K562 (cell line): ENCODE data around the gene ENDOD1. TPM values are rescaled to one million over a fixed set of nuclear protein-coding genes. Genes with fewer than 3 reads are reported as not detected.

ENCODE experiments used
- ATAC-seq: fragments of 200-7000 bp; cut with Tn5 transposase; 3 replicates; pipeline ENCODE4 v1.9.1; 2020; ENCODE audit warnings: moderate library complexity
- BruUV-seq: library from RNA; stranded (reverse); fragments of 400-500 nt; replicated peaks from 2 replicates; lab custom pipeline; 2021; lab: Mats Ljungman, UMichigan
- CTCF ChIA-PET: fragments of 300-600 bp; formaldehyde crosslinking; extraction: SDS; loops from one replicate; lab custom pipeline; 2021; ENCODE audit warnings: low intra/inter-chr PET ratio; lab: Yijun Ruan, JAX
- POLR2A ChIA-PET: fragments of 300-600, 350-650 bp; sonication (Branson Sonifier 250); formaldehyde crosslinking; extraction: SDS; loops from one replicate; lab custom pipeline; 2021; ENCODE audit warnings: antibody characterized with exemption, inconsistent platforms; lab: Yijun Ruan, JAX
- DNase-seq, 4 experiments: peaks; one replicate each; pipeline versions ENCODE4 v3.0.0 to v3.0.0-alpha.2; 2011 to 2018; ENCODE audit warnings: low spot score in 3 of 4, mixed read lengths in 3 of 4; ENCODE audit errors: extremely low read depth in 1 of 4
- FAIRE-seq: peaks from 2 replicates; lab custom pipeline; 2011; peaks lifted over from hg19 to GRCh38; lab: Jason Lieb, UNC
- H2AFZ ChIP-seq: 2 replicates; pipeline ENCODE4 v1.6.0; 2011; ENCODE audit warnings: low read depth, low read length, control low read depth, inconsistent platforms
- H3K27ac ChIP-seq: fragments of 200-600 bp; 3 replicates; pipeline ENCODE4 v1.8.0; 2011; ENCODE audit warnings: low read depth, mild to moderate bottlenecking, control low read depth, inconsistent platforms, low read length, moderate library complexity, mixed read lengths; ENCODE audit errors: extremely low read depth
- H3K27me3 ChIP-seq, 2 experiments: fragments of 300-600 bp in 1 of 2; 2 replicates in 1 of 2; 3 replicates in 1 of 2; pipeline versions ENCODE4 v1.6.0 to v1.8.0; 2011; ENCODE audit warnings: inconsistent platforms in 2 of 2, low read length in 2 of 2, mild to moderate bottlenecking in 1 of 2, mixed read lengths in 1 of 2, moderate library complexity in 1 of 2; ENCODE audit not compliant: control insufficient read depth in 2 of 2, insufficient read depth in 2 of 2
- H3K36me3 ChIP-seq: fragments of 300-600 bp; 3 replicates; pipeline ENCODE4 v1.8.0; 2011; ENCODE audit warnings: mild to moderate bottlenecking, low read length, inconsistent platforms; ENCODE audit not compliant: control insufficient read depth, insufficient read depth
- H3K4me1 ChIP-seq, 2 experiments: fragments of 200-600 bp in 1 of 2; replicated peaks in 1 of 2; 2 replicates in 1 of 2; 3 replicates in 1 of 2; pipeline versions ENCODE4 v1.5.1 to v1.8.0; 2011; ENCODE audit warnings: inconsistent platforms in 2 of 2, low read length in 2 of 2, mild to moderate bottlenecking in 1 of 2, mixed read lengths in 1 of 2, moderate library complexity in 1 of 2; ENCODE audit not compliant: control insufficient read depth in 2 of 2, insufficient read depth in 2 of 2
- H3K4me2 ChIP-seq: 2 replicates; pipeline ENCODE4 v1.6.1; 2011; ENCODE audit warnings: low read length, control low read depth, inconsistent platforms, mixed read lengths; ENCODE audit not compliant: insufficient read depth
- H3K4me3 ChIP-seq: fragments of 200-600 bp; sonication (generic), shearing (Covaris generic); 2 replicates; pipeline ENCODE4 v1.5.1; 2016; ENCODE audit warnings: control low read depth, inconsistent platforms
- H3K79me2 ChIP-seq: fragments of 200-600 bp; 3 replicates; pipeline ENCODE4 v1.8.0; 2011; ENCODE audit warnings: low read length, inconsistent platforms; ENCODE audit not compliant: control insufficient read depth, insufficient read depth
- H3K9ac ChIP-seq, 2 experiments: 2 replicates each; pipeline versions ENCODE4 v1.6.0 to v1.6.1; 2011; ENCODE audit warnings: low read depth in 2 of 2, low read length in 2 of 2, control low read depth in 1 of 2, inconsistent platforms in 1 of 2, mild to moderate bottlenecking in 1 of 2, mixed read lengths in 1 of 2; ENCODE audit not compliant: insufficient read depth in 1 of 2
- H3K9me1 ChIP-seq: one replicate; pipeline ENCODE4 v1.6.0; 2011; ENCODE audit warnings: inconsistent platforms, mild to moderate bottlenecking, low read length, moderate library complexity; ENCODE audit not compliant: control insufficient read depth, insufficient read depth
- H3K9me3 ChIP-seq: replicated peaks from 2 replicates; pipeline ENCODE4 v1.5.1; 2011; ENCODE audit warnings: low read depth, low read length, inconsistent platforms; ENCODE audit not compliant: control insufficient read depth, insufficient read depth
- H4K20me1 ChIP-seq: replicated peaks from 2 replicates; pipeline ENCODE4 v1.6.1; 2011; ENCODE audit warnings: low read length, inconsistent platforms, mixed read lengths; ENCODE audit not compliant: control insufficient read depth, insufficient read depth
- ARNT ChIP-seq, 2 experiments: fragments of 450-650 bp; IDR thresholded peaks; 2 replicates each; pipeline ENCODE4 v1.6.1; 2016; ENCODE audit warnings: mild to moderate bottlenecking in 1 of 2
- ATF1 ChIP-seq, 2 experiments: fragments of 450-650 bp in 1 of 2; IDR thresholded peaks; 2 replicates each; pipeline ENCODE4 v1.6.1; 2016; ENCODE audit warnings: missing compliant biosample characterization in 1 of 2, missing genetic modification characterization in 1 of 2
- ATF3 ChIP-seq, 2 experiments: fragments of 450-650 bp in 1 of 2; sonication (generic) in 1 of 2; formaldehyde crosslinking in 1 of 2; IDR thresholded peaks in 1 of 2; conservative IDR thresholded peaks in 1 of 2; 2 replicates each; pipeline versions ENCODE4 v1.6.1 to v1.8.1; 2016 to 2023; ENCODE audit warnings: mild to moderate bottlenecking in 2 of 2, moderate library complexity in 2 of 2, inconsistent platforms in 1 of 2, missing genetic modification reagents in 1 of 2
- BRD4 ChIP-seq: fragments of 200-600 bp; sonication (generic); IDR thresholded peaks from 2 replicates; pipeline ENCODE4 v1.6.1; 2017; ENCODE audit warnings: inconsistent platforms
- CREB3L1 ChIP-seq: fragments of 450-650 bp; IDR thresholded peaks from 2 replicates; pipeline ENCODE4 v1.6.1; 2014; ENCODE audit warnings: low read depth, mild to moderate bottlenecking, moderate library complexity, borderline replicate concordance
- E2F6 ChIP-seq, 2 experiments: IDR thresholded peaks; 2 replicates each; pipeline ENCODE4 v1.6.1; 2011; ENCODE audit warnings: borderline replicate concordance in 1 of 2, control low read depth in 1 of 2, low read depth in 1 of 2, low read length in 1 of 2, mild to moderate bottlenecking in 1 of 2, mixed read lengths in 1 of 2, moderate library complexity in 1 of 2; ENCODE audit not compliant: insufficient read depth in 1 of 2, insufficient read length in 1 of 2, poor library complexity in 1 of 2, severe bottlenecking in 1 of 2; ENCODE audit errors: extremely low read depth in 1 of 2
- FOS ChIP-seq: IDR thresholded peaks from 3 replicates; pipeline ENCODE4 v1.6.1; 2011; ENCODE audit not compliant: insufficient read length; ENCODE audit errors: extremely low read depth
- JUN ChIP-seq, 2 experiments: sonication (generic) in 1 of 2; formaldehyde crosslinking in 1 of 2; IDR thresholded peaks; 2 replicates each; pipeline versions ENCODE4 v1.6.1 to v1.8.0; 2012 to 2022; ENCODE audit warnings: borderline replicate concordance in 2 of 2, mild to moderate bottlenecking in 2 of 2, improper control_type of control experiment in 1 of 2, low read depth in 1 of 2, low read length in 1 of 2, missing genetic modification reagents in 1 of 2
- MAFG ChIP-seq: fragments of 450-650 bp; conservative IDR thresholded peaks from 2 replicates; pipeline ENCODE4 v1.6.1; 2016; ENCODE audit warnings: missing genetic modification characterization, missing compliant biosample characterization
- MLX ChIP-seq, 2 experiments: fragments of 450-650 bp in 1 of 2; sonication (generic) in 1 of 2; formaldehyde crosslinking; conservative IDR thresholded peaks; 2 replicates each; pipeline versions ENCODE4 v1.4.0 to v1.8.1; 2020 to 2022; ENCODE audit warnings: mild to moderate bottlenecking in 1 of 2, missing genetic modification reagents in 1 of 2
- RB1 ChIP-seq: fragments of 450-650 bp; IDR thresholded peaks from 2 replicates; pipeline ENCODE4 v1.6.1; 2017; ENCODE audit warnings: low read depth, mild to moderate bottlenecking
- SMARCE1 ChIP-seq: fragments of 450-650 bp; IDR thresholded peaks from 2 replicates; pipeline ENCODE4 v1.7.1; 2016; ENCODE audit warnings: mild to moderate bottlenecking
- ZNF184 ChIP-seq: sonication (generic); formaldehyde crosslinking; IDR thresholded peaks from 2 replicates; pipeline ENCODE4 v1.5.0; 2020; ENCODE audit warnings: missing genetic modification reagents
- ZNF232 ChIP-seq: sonication (generic); formaldehyde crosslinking; IDR thresholded peaks from 2 replicates; pipeline ENCODE4 v1.8.0; 2022; ENCODE audit warnings: mild to moderate bottlenecking, missing genetic modification reagents
- ZSCAN29 ChIP-seq: fragments of 450-650 bp; IDR thresholded peaks from 2 replicates; pipeline ENCODE4 v1.6.1; 2017
- WGBS: fragments of 100-300 bp; shearing (Covaris generic); methylation state at CpG from one replicate; pipeline ENCODE4 v1.1.6; 2016; ENCODE audit warnings: low coverage, mixed read lengths; ENCODE audit not compliant: insufficient coverage; ENCODE audit errors: missing lambda C conversion rate; 5-methylcytosine and 5-hydroxymethylcytosine counted together
- in situ Hi-C: fragments of 300-500 bp; cut with MboI; formaldehyde crosslinking; loops from 4 replicates; pipeline ENCODE4 v1.15.0; 2018; ENCODE audit warnings: inconsistent platforms, mixed read lengths
- intact Hi-C: fragments of 100-400 bp; cut with micrococcal nuclease; formaldehyde crosslinking; loops from 2 replicates; pipeline ENCODE4 v1.14.2; 2022
- polyA plus RNA-seq, 8 experiments: library from polyadenylated mRNA; depleted of rRNA in 4 of 8; stranded (reverse) in 5 of 8; unstranded in 3 of 8; fragments of >200 nt; fragmentation: Nextera tagmentation in 2 of 8; fragmentation: Illumina TruSeq in 1 of 8; extraction: Ambion mirVana in 2 of 8; extraction: Trizol in 1 of 8; gene quantifications; 2 replicates each; pipeline versions ENCODE4 v1.2.1 to v1.2.3, GENCODE V29; 2011 to 2014; ENCODE audit warnings: inconsistent platforms in 1 of 8, missing spikeins in 1 of 8
- total RNA-seq, 7 experiments: library from RNA; depleted of rRNA in 6 of 7; stranded (reverse); fragments of >200 nt in 6 of 7; fragmentation: Illumina TruSeq in 2 of 7; extraction: Trizol in 2 of 7; gene quantifications; 2 replicates each; pipeline versions ENCODE4 v1.2.1 to v1.2.3, GENCODE V29; 2011 to 2021; ENCODE audit warnings: low replicate concordance in 1 of 7

Gene ENDOD1
- total and polyA plus RNA-seq, 9 of the 15 experiments (the other 6 are each of a cell fraction or from before 2014, with no cell fraction given), result 4.2 to 11.8 (median 9.3) TPM

- Histone ChIP-seq H3K27ac (peak overlapping the region; percentile 94), H3K9me1 (no peaks in the 10 kb centered on the region), H3K27me3 (no peaks in the 10 kb centered on the region), H3K36me3 (peaks cover 9% of the 10 kb centered on the region; the same call in 2 of the 3 replicates), H3K4me3 (peak overlapping the region; percentile 86), H3K4me1 (peaks cover 0 to 5% of the 10 kb centered on the region in 2 experiments; a peak in 3 of 5 replicates), H2AFZ (no peak overlapping the region), H3K79me2 (peaks cover 38% of the 10 kb centered on the region), H4K20me1 (no peaks in the 10 kb centered on the region), H3K9ac (peak overlapping the region in 1 of 2 experiments; percentile 96; a peak in 2 of 4 replicates), H3K4me2 (peak overlapping the region; percentile 97), H3K9me3 (no peaks in the 10 kb centered on the region)
- WGBS, result 0% methylated on average over 5 of the region's 5 CpGs
- in situ Hi-C loops, result no loop called here
- POLR2A ChIA-PET, result interaction anchor here (0.7 to 3.7 kb wide), 14 partner anchors 11 to 326 kb away, joined by 3 to 29 read pairs (median 4); partner anchors contain the start of gene ENDOD1
- ATAC-seq (peak; percentile 85), DNase-seq (peak in 3 of 4 experiments; percentile 16 to 95 (median 89)), FAIRE-seq (peak; percentile 100)
- CTCF ChIA-PET, result interaction anchor here (1.1 to 2.2 kb wide), 2 partner anchors 67 to 69 kb away, joined by 3 to 16 read pairs; no protein-coding TSS in a partner anchor
- intact Hi-C loops, result loop anchor here (2.0 to 10.0 kb wide), 6 partner anchors 20 to 696 kb away; partner anchors contain the start of genes CWC15, ENDOD1, KDM4D and SESN3
- BruUV-seq, result TSS peak; percentile 49
- TF ChIP-seq RB1, result no peak
- peak; percentile 16; the same call in 1 of the 2 replicates for TF ChIP-seq ATF3 (IDR thresholded peaks at IDR 0.05)
- TF ChIP-seq ATF3 (CRISPR knock-in tag; conservative IDR thresholded peaks at IDR 0.05), result 0 out of 2 replicates have a peak, but pooled peaks have one; percentile 58
- TF ChIP-seq ZSCAN29, result no peak
- TF ChIP-seq ZNF232 (CRISPR knock-in tag), result no peak
- TF ChIP-seq SMARCE1, result no peak
- no peak for TF ChIP-seq ARNT (IDR thresholded peaks at IDR 0.05)
- no peak for TF ChIP-seq ZNF184 (CRISPR knock-in tag)
- TF ChIP-seq JUN (IDR thresholded peaks at IDR 0.05; ENCODE audit: borderline replicate concordance, low read depth, low read length), result peak; percentile 75; the same call in 1 of the 2 replicates
- no peak for TF ChIP-seq JUN (CRISPR knock-in tag; IDR thresholded peaks at IDR 0.05; ENCODE audit: borderline replicate concordance)
- TF ChIP-seq E2F6 (IDR thresholded peaks at IDR 0.05; ENCODE audit: borderline replicate concordance in 1 of 2, extremely low read depth in 1 of 2, insufficient read depth in 1 of 2, insufficient read length in 1 of 2, low read depth in 1 of 2, low read length in 1 of 2, poor library complexity in 1 of 2, severe bottlenecking in 1 of 2), result peak; percentile 77 to 92
- peak; percentile 72 for TF ChIP-seq FOS
- no peak for TF ChIP-seq BRD4
- no peak for TF ChIP-seq ATF1 (CRISPR knock-in tag; IDR thresholded peaks at IDR 0.05)
- TF ChIP-seq ATF1 (tag; IDR thresholded peaks at IDR 0.05), result peak; percentile 80
- no peak for TF ChIP-seq MLX (CRISPR knock-in tag; conservative IDR thresholded peaks at IDR 0.05)
- TF ChIP-seq MAFG, result no peak
- TF ChIP-seq CREB3L1, result peak; percentile 74; the same call in 1 of the 2 replicates
Observed at GRCh38 chr11:95068549-95068948, 21.1 kb upstream of the ENDOD1 start.
